Measurements from ENCODE around the gene KCTD8. TPM values are rescaled to one million over a fixed set of nuclear protein-coding genes. Genes with fewer than 3 reads are reported as not detected.

KCTD8 gene
- total RNA-seq, 1 donor from 2014 or later: 0.67 TPM

- Histone ChIP-seq H3K4me3 (no peak overlapping the region), H3K36me3 (no peaks in the 10 kb centered on the region), H3K27ac (no peak overlapping the region), H3K27me3 (no peaks in the 10 kb centered on the region), H3K9me3 (no peaks in the 10 kb centered on the region), H3K4me1 (no peaks in the 10 kb centered on the region)
- intact Hi-C loops (cut with DNase I): no loop called here
- ATAC-seq (no peak), DNase-seq (no peak)
- TF ChIP-seq CTCF (IDR thresholded peaks at IDR 0.05): no peak
Measured at GRCh38 chr4:44319129-44319528, 129.5 kb downstream of the KCTD8 start.

GRCh38 chr4:44313702-44314101 is 134.9 kb downstream of the KCTD8 start:
- Histone ChIP-seq H3K36me3 (no peaks in the 10 kb centered on the region), H3K27me3 (no peaks in the 10 kb centered on the region), H3K27ac (no peak overlapping the region), H3K4me1 (no peaks in the 10 kb centered on the region), H3K9me3 (no peaks in the 10 kb centered on the region), H3K4me3 (no peak overlapping the region)
- intact Hi-C loops (cut with DNase I): no loop called here
- ATAC-seq (no peak), DNase-seq (no peak)
- no peak for TF ChIP-seq CTCF (IDR thresholded peaks at IDR 0.05)

GRCh38 chr4:44287505-44287904 is 161.1 kb downstream of the KCTD8 start:
- Histone ChIP-seq H3K4me1 (no peaks in the 10 kb centered on the region), H3K9me3 (no peaks in the 10 kb centered on the region), H3K36me3 (no peaks in the 10 kb centered on the region), H3K27ac (no peak overlapping the region), H3K27me3 (no peaks in the 10 kb centered on the region), H3K4me3 (no peak overlapping the region)
- intact Hi-C loops (cut with DNase I): no loop called here
- TF ChIP-seq CTCF (IDR thresholded peaks at IDR 0.05): no peak
- DNase-seq: no peak
- no peak for ATAC-seq

- DNase-seq (no peak), ATAC-seq (no peak)
- TF ChIP-seq CTCF (IDR thresholded peaks at IDR 0.05): no peak
- no peak overlapping the region for H3K27ac ChIP-seq
- H3K36me3 ChIP-seq: no peaks in the 10 kb centered on the region
- no peaks in the 10 kb centered on the region for H3K4me1 ChIP-seq
- intact Hi-C loops (cut with DNase I): no loop called here
- no peaks in the 10 kb centered on the region for H3K27me3 ChIP-seq
- no peaks in the 10 kb centered on the region for H3K9me3 ChIP-seq
- H3K4me3 ChIP-seq: no peak overlapping the region
Measured at GRCh38 chr4:44279469-44279868, 169.1 kb downstream of the KCTD8 start.

GRCh38 chr4:44279066-44279465 is 169.5 kb downstream of the KCTD8 start:
- Histone ChIP-seq H3K4me1 (no peaks in the 10 kb centered on the region), H3K27me3 (no peaks in the 10 kb centered on the region), H3K9me3 (no peaks in the 10 kb centered on the region), H3K4me3 (no peak overlapping the region), H3K27ac (no peak overlapping the region), H3K36me3 (no peaks in the 10 kb centered on the region)
- intact Hi-C loops (cut with DNase I): no loop called here
- DNase-seq: no peak
- ATAC-seq: no peak
- TF ChIP-seq CTCF (IDR thresholded peaks at IDR 0.05): no peak

- no peaks in the 10 kb centered on the region for H3K9me3 ChIP-seq
- no peaks in the 10 kb centered on the region for H3K27me3 ChIP-seq
- no peak for TF ChIP-seq CTCF (IDR thresholded peaks at IDR 0.05)
- intact Hi-C loops (cut with DNase I): no loop called here
- no peak overlapping the region for H3K4me3 ChIP-seq
- H3K4me1 ChIP-seq: no peaks in the 10 kb centered on the region
- H3K36me3 ChIP-seq: no peaks in the 10 kb centered on the region
- DNase-seq (no peak), ATAC-seq (no peak)
- no peak overlapping the region for H3K27ac ChIP-seq
Measured at GRCh38 chr4:44257461-44257860, 191.1 kb downstream of the KCTD8 start.
